H1 (cell line): ENCODE measurements around the gene USE1. TPM values are rescaled to one million over a fixed set of nuclear protein-coding genes. Genes with fewer than 3 reads are reported as not detected.
A peak's percentile ranks its signal among the peaks of the same experiment; 100 is the strongest.

Experiments
- CTCF ChIA-PET: fragments of 300-600 bp; sonication (Branson Sonifier 250); formaldehyde crosslinking; loops from one replicate; lab custom pipeline; 2021; ENCODE audit not compliant: partially characterized antibody; lab: Charles Lee
- POLR2A ChIA-PET: fragments of 300-600 bp; sonication (Branson Sonifier 250); formaldehyde crosslinking; loops from one replicate; lab custom pipeline; 2021; ENCODE audit warnings: inconsistent platforms; ENCODE audit not compliant: partially characterized antibody; lab: Charles Lee
- DNase-seq, 2 experiments: peaks; one replicate each; pipeline versions ENCODE4 v3.0.0 to v3.0.0-alpha.2; 2010 to 2022; ENCODE audit warnings: low spot score in 2 of 2, low read depth in 1 of 2, mixed read lengths in 1 of 2
- FAIRE-seq: peaks from 2 replicates; lab custom pipeline; 2011; peaks lifted over from hg19 to GRCh38; lab: Jason Lieb, UNC
- H2AFZ ChIP-seq: 2 replicates; pipeline ENCODE4 v1.8.1; 2012; ENCODE audit warnings: low read length, inconsistent platforms
- H2AK5ac ChIP-seq: 2 replicates; pipeline ENCODE4 v1.6.1; 2013; ENCODE audit warnings: low read depth, low read length
- H2BK120ac ChIP-seq: replicated peaks from 2 replicates; pipeline ENCODE3; 2013; ENCODE audit warnings: low read depth, low read length, inconsistent platforms
- H2BK12ac ChIP-seq: 2 replicates; pipeline ENCODE4 v1.6.1; 2013; ENCODE audit warnings: low read depth, low read length
- H2BK15ac ChIP-seq: 2 replicates; pipeline ENCODE4 v1.6.1; 2013; ENCODE audit warnings: low read length
- H2BK20ac ChIP-seq: 2 replicates; pipeline ENCODE4 v1.6.1; 2013; ENCODE audit warnings: low read length
- H2BK5ac ChIP-seq: 2 replicates; pipeline ENCODE4 v1.6.1; 2013; ENCODE audit warnings: low read depth, low read length
- H3K14ac ChIP-seq: 2 replicates; pipeline ENCODE4 v1.6.1; 2013; ENCODE audit warnings: inconsistent platforms; ENCODE audit not compliant: insufficient read length
- H3K18ac ChIP-seq: 2 replicates; pipeline ENCODE4 v1.6.1; 2013; ENCODE audit warnings: low read length; ENCODE audit errors: extremely low read depth
- H3K23ac ChIP-seq: 2 replicates; pipeline ENCODE4 v1.6.1; 2013; ENCODE audit warnings: inconsistent platforms; ENCODE audit not compliant: insufficient read length
- H3K23me2 ChIP-seq: 2 replicates; pipeline ENCODE4 v1.6.1; 2013; ENCODE audit warnings: low read depth, low read length
- H3K27ac ChIP-seq: 2 replicates; pipeline ENCODE4 v1.6.1; 2011; ENCODE audit warnings: low read depth, low read length, inconsistent platforms
- H3K27me3 ChIP-seq, 4 experiments: replicated peaks in 1 of 4; 1 replicate in 1 of 4; 2 replicates in 3 of 4; pipeline versions ENCODE4 v1.6.1 to v1.8.1; 2011 to 2013; ENCODE audit warnings: low read length in 3 of 4, mild to moderate bottlenecking in 3 of 4, inconsistent platforms in 2 of 4, mixed read lengths in 2 of 4, moderate library complexity in 1 of 4; ENCODE audit not compliant: control insufficient read depth in 3 of 4, insufficient read depth in 3 of 4; ENCODE audit errors: extremely low read depth in 1 of 4
- H3K36me3 ChIP-seq, 4 experiments: 2 replicates each; pipeline versions ENCODE4 v1.6.1 to v1.8.1; 2011 to 2013; ENCODE audit warnings: mild to moderate bottlenecking in 4 of 4, low read length in 3 of 4, moderate library complexity in 2 of 4, control low read depth in 1 of 4, inconsistent platforms in 1 of 4; ENCODE audit not compliant: insufficient read depth in 4 of 4, control insufficient read depth in 2 of 4
- H3K4ac ChIP-seq: replicated peaks from 2 replicates; pipeline ENCODE3; 2013; ENCODE audit warnings: low read length, low read depth, mixed read lengths, inconsistent platforms; ENCODE audit not compliant: insufficient read length
- H3K4me1 ChIP-seq, 4 experiments: replicated peaks in 1 of 4; 1 replicate in 1 of 4; 2 replicates in 3 of 4; pipeline versions ENCODE4 v1.6.1 to v1.8.1; 2011 to 2013; ENCODE audit warnings: low read length in 3 of 4, inconsistent platforms in 2 of 4, mixed read lengths in 1 of 4; ENCODE audit not compliant: insufficient read depth in 4 of 4, control insufficient read depth in 3 of 4
- H3K4me2 ChIP-seq, 2 experiments: 2 replicates each; pipeline versions ENCODE4 v1.6.1 to v1.8.1; 2011 to 2013; ENCODE audit warnings: low read depth in 2 of 2, low read length in 2 of 2, control low read depth in 1 of 2, inconsistent platforms in 1 of 2, mild to moderate bottlenecking in 1 of 2; ENCODE audit not compliant: insufficient read depth in 1 of 2
- H3K4me3 ChIP-seq, 4 experiments: fragments of 200-600, 300-600 bp in 1 of 4; sonication (generic), shearing (Covaris generic), sonication (Bioruptor Twin) in 1 of 4; 2 replicates each; pipeline versions ENCODE4 v1.5.1 to v1.8.1; 2011 to 2016; ENCODE audit warnings: low read length in 4 of 4, low read depth in 3 of 4, control low read depth in 2 of 4, inconsistent platforms in 2 of 4, mild to moderate bottlenecking in 2 of 4, mixed read lengths in 1 of 4, moderate library complexity in 1 of 4; ENCODE audit not compliant: insufficient read depth in 2 of 4; ENCODE audit errors: extremely low read depth in 1 of 4
- H3K56ac ChIP-seq: replicated peaks from 2 replicates; pipeline ENCODE3; 2013; ENCODE audit warnings: low read depth, mild to moderate bottlenecking, mixed read lengths, low read length, inconsistent platforms; ENCODE audit not compliant: insufficient read length
- H3K79me1 ChIP-seq: 2 replicates; pipeline ENCODE4 v1.6.1; 2013; ENCODE audit warnings: low read depth, low read length, control low read depth
- H3K79me2 ChIP-seq, 2 experiments: 2 replicates each; pipeline versions ENCODE4 v1.6.1 to v1.8.1; 2012 to 2013; ENCODE audit warnings: low read length in 2 of 2, mild to moderate bottlenecking in 2 of 2, inconsistent platforms in 1 of 2; ENCODE audit not compliant: insufficient read depth in 2 of 2, control insufficient read depth in 1 of 2
- H3K9ac ChIP-seq, 4 experiments: replicated peaks in 1 of 4; 1 replicate in 1 of 4; 2 replicates in 3 of 4; pipeline versions ENCODE4 v1.6.1 to v1.8.1; 2011 to 2013; ENCODE audit warnings: low read depth in 3 of 4, low read length in 3 of 4, control low read depth in 2 of 4, mild to moderate bottlenecking in 2 of 4, moderate library complexity in 2 of 4, inconsistent platforms in 1 of 4; ENCODE audit errors: extremely low read depth in 1 of 4
- H3K9me3 ChIP-seq, 2 experiments: 2 replicates each; pipeline versions ENCODE4 v1.6.1 to v1.8.1; 2012 to 2013; ENCODE audit warnings: mild to moderate bottlenecking in 2 of 2, moderate library complexity in 2 of 2, control low read depth in 1 of 2, inconsistent platforms in 1 of 2, low read depth in 1 of 2, low read length in 1 of 2, mixed read lengths in 1 of 2; ENCODE audit not compliant: insufficient read depth in 2 of 2
- H4K20me1 ChIP-seq, 2 experiments: replicated peaks in 1 of 2; 2 replicates each; pipeline versions ENCODE3 to v1.8.1; 2011 to 2013; ENCODE audit warnings: inconsistent platforms in 2 of 2, low read length in 2 of 2, mild to moderate bottlenecking in 1 of 2; ENCODE audit not compliant: insufficient read depth in 2 of 2, control insufficient read depth in 1 of 2
- H4K5ac ChIP-seq: 2 replicates; pipeline ENCODE4 v1.6.1; 2013; ENCODE audit warnings: low read length, low read depth, mixed read lengths, inconsistent platforms; ENCODE audit not compliant: insufficient read length
- H4K8ac ChIP-seq: 2 replicates; pipeline ENCODE4 v1.8.0; 2013; ENCODE audit warnings: mild to moderate bottlenecking, moderate library complexity, low read length, inconsistent platforms; ENCODE audit not compliant: insufficient read depth; ENCODE audit errors: extremely low read depth
- H4K91ac ChIP-seq: replicated peaks from 2 replicates; pipeline ENCODE3; 2013; ENCODE audit warnings: low read length, mixed read lengths, inconsistent platforms; ENCODE audit not compliant: insufficient read length
- CEBPB ChIP-seq: IDR thresholded peaks from 2 replicates; pipeline ENCODE4 v1.6.1; 2012; ENCODE audit warnings: low read depth, low read length
- CREB1 ChIP-seq: IDR thresholded peaks from 2 replicates; pipeline ENCODE4 v1.6.1; 2012; ENCODE audit warnings: inconsistent platforms
- E2F6 ChIP-seq: IDR thresholded peaks from 2 replicates; pipeline ENCODE4 v1.6.1; 2012; ENCODE audit warnings: inconsistent platforms
- KDM4A ChIP-seq: IDR thresholded peaks from one replicate; pipeline ENCODE4 v1.7.1; 2012; ENCODE audit warnings: low read depth, mild to moderate bottlenecking, moderate library complexity, low read length, inconsistent platforms; ENCODE audit not compliant: severe bottlenecking
- MAX ChIP-seq: IDR thresholded peaks from 2 replicates; pipeline ENCODE4 v1.6.1; 2012; ENCODE audit warnings: inconsistent platforms
- POLR2AphosphoS5 ChIP-seq: IDR thresholded peaks from 2 replicates; pipeline ENCODE4 v1.6.1; 2011; ENCODE audit warnings: low read depth, low read length
- RAD21 ChIP-seq, 2 experiments: IDR thresholded peaks in 1 of 2; conservative IDR thresholded peaks in 1 of 2; 2 replicates each; pipeline ENCODE4 v1.6.1; 2011; ENCODE audit warnings: low read depth in 2 of 2, low read length in 2 of 2, improper control_type of control experiment in 1 of 2, inconsistent platforms in 1 of 2, mild to moderate bottlenecking in 1 of 2, moderate library complexity in 1 of 2
- TAF1 ChIP-seq: IDR thresholded peaks from 2 replicates; pipeline ENCODE4 v1.6.1; 2011; ENCODE audit warnings: mild to moderate bottlenecking, low read depth, low read length
- TBP ChIP-seq: IDR thresholded peaks from 2 replicates; pipeline ENCODE4 v1.6.1; 2011; ENCODE audit warnings: low read depth, low read length, improper control_type of control experiment
- TCF12 ChIP-seq: IDR thresholded peaks from 2 replicates; pipeline ENCODE4 v1.6.1; 2011; ENCODE audit warnings: low read depth, mild to moderate bottlenecking, low read length
- WGBS, 2 experiments: shearing (Covaris generic) in 1 of 2; methylation state at CpG; one replicate each; pipeline versions ENCODE4 v1.1.6 to v1.1.7; 2013 to 2015; ENCODE audit warnings: low lambda C conversion rate in 2 of 2, mixed read lengths in 2 of 2, inconsistent platforms in 1 of 2, low coverage in 1 of 2, missing lambda C conversion rate in 1 of 2; ENCODE audit not compliant: insufficient replicate concordance in 2 of 2, insufficient coverage in 1 of 2, insufficient read length in 1 of 2; ENCODE audit errors: extremely low coverage in 1 of 2, missing lambda C conversion rate in 1 of 2; 5-methylcytosine and 5-hydroxymethylcytosine counted together
- polyA plus RNA-seq, 7 experiments: library from polyadenylated mRNA; depleted of rRNA in 3 of 7; stranded (reverse) in 5 of 7; unstranded in 2 of 7; fragments of >200 nt in 5 of 7; fragments of 200-250 nt in 2 of 7; gene quantifications; 1 replicate in 5 of 7; 2 replicates in 1 of 7; 4 replicates in 1 of 7; pipeline versions ENCODE4 v1.2.1 to v1.2.3, GENCODE V29; 2011 to 2013; ENCODE audit warnings: missing spikeins in 2 of 7, mixed read lengths in 2 of 7
- total RNA-seq: library from RNA; stranded (reverse); fragmentation: NEBNext Ultra II Directional; extraction: Animal tissue kit (Norgen Biotek cat#: 25700); gene quantifications from 2 replicates; pipeline ENCODE4 v1.2.1, GENCODE V29; 2021

The USE1 gene
- total and polyA plus RNA-seq, 2 of the 8 experiments (the other 6 are each of a cell fraction or from before 2014, with no cell fraction given), result 8.7 to 13.9 TPM

GRCh38 chr19:17260842-17261325, 45.7 kb downstream of the USE1 start:
- peaks cover 0 to 13% (median 3%) of the 10 kb centered on the region in 4 experiments; a peak in 3 of 8 replicates for H3K36me3 ChIP-seq
- peak overlapping the region; percentile 86 for H3K18ac ChIP-seq
- peaks cover 15 to 19% of the 10 kb centered on the region in 2 experiments; a peak in 3 of 4 replicates for H3K9me3 ChIP-seq
- CTCF ChIA-PET, result interaction anchor here (0.6 to 5.3 kb wide), 17 partner anchors 11 to 73 kb away, joined by 3 to 56 read pairs (median 4); partner anchors contain the start of genes ANKLE1, DDA1 and USE1
- H2BK15ac ChIP-seq, result peak overlapping the region; percentile 92; the same call in 1 of the 2 replicates
- no peak overlapping the region for H2AK5ac ChIP-seq
- no peaks in the 10 kb centered on the region for H4K20me1 ChIP-seq
- no peaks in the 10 kb centered on the region for H3K79me1 ChIP-seq
- peaks cover 0 to 5% (median 1%) of the 10 kb centered on the region in 4 experiments; a peak in 4 of 7 replicates for H3K4me1 ChIP-seq
- H3K4me3 ChIP-seq, result no peak overlapping the region
- H4K8ac ChIP-seq, result peak overlapping the region; percentile 94
- H3K27me3 ChIP-seq, result no peaks in the 10 kb centered on the region
- WGBS, 2 experiments, result 32% methylated on average over 15 of the region's 15 CpGs; no CpG with 5 or more reads in 1 of the 2 experiments
- H3K23ac ChIP-seq, result no peak overlapping the region
- H3K79me2 ChIP-seq, result no peaks in the 10 kb centered on the region
- H3K9ac ChIP-seq, result no peak overlapping the region; a peak in 2 of 7 replicates
- no peak overlapping the region for H3K14ac ChIP-seq
- no peaks in the 10 kb centered on the region for H3K23me2 ChIP-seq
- H2AFZ ChIP-seq, result 0 out of 2 replicates have a peak overlapping the region, but pooled peaks have one; percentile 47
- H2BK120ac ChIP-seq, result no peak overlapping the region
- peak overlapping the region; percentile 60; the same call in 1 of the 2 replicates for H3K27ac ChIP-seq
- DNase-seq (peak; percentile 90 to 95), FAIRE-seq (peak; percentile 75)
- peak overlapping the region; percentile 86 for H4K91ac ChIP-seq
- no peak overlapping the region; a peak in 1 of 4 replicates for H3K4me2 ChIP-seq
- H3K56ac ChIP-seq, result no peak overlapping the region
- H2BK12ac ChIP-seq, result peak overlapping the region; percentile 27; the same call in 1 of the 2 replicates
- H3K4ac ChIP-seq, result no peak overlapping the region
- H2BK5ac ChIP-seq, result peak overlapping the region; percentile 85
- H4K5ac ChIP-seq, result peak overlapping the region; percentile 49
- POLR2A ChIA-PET, result interaction anchor here (0.8 to 12.8 kb wide), 8 partner anchors 10 to 31 kb away, joined by 3 to 113 read pairs (median 5); partner anchors contain the start of gene ANKLE1
- H2BK20ac ChIP-seq, result 0 out of 2 replicates have a peak overlapping the region, but pooled peaks have one; percentile 93
- TF ChIP-seq RAD21 (IDR thresholded peaks at IDR 0.05 in 1 of 2, conservative IDR thresholded peaks at IDR 0.05 in 1 of 2; ENCODE audit: low read depth in 2 of 2, low read length in 2 of 2), result peak; percentile 53 to 71; a peak in 3 of 4 replicates
- TF ChIP-seq POLR2AphosphoS5, result peak; percentile 46; the same call in 1 of the 2 replicates
- TF ChIP-seq KDM4A, result no peak
- TF ChIP-seq TBP, result peak; percentile 80
- peak; percentile 76 for TF ChIP-seq TAF1
- peak; percentile 80 for TF ChIP-seq CREB1
- peak; percentile 62 for TF ChIP-seq E2F6
- TF ChIP-seq TCF12, result peak; percentile 74; the same call in 1 of the 2 replicates
- no peak for TF ChIP-seq CEBPB
- peak; percentile 88 for TF ChIP-seq MAX
